SK-N-SH treated with all-trans-retinoic acid at 6 μM for 48 hours (cell line): ENCODE data around the gene MYB.

ENCODE experiments used
- CREB5 ChIP-seq: fragments of 250-450 bp; sonication (Bioruptor Pico); IDR thresholded peaks from 2 replicates; pipeline ENCODE4 v1.5.1; 2020; ENCODE audit warnings: low read depth, mild to moderate bottlenecking, moderate library complexity
- CSDC2 ChIP-seq: fragments of 250-450 bp; sonication (Bioruptor Pico); IDR thresholded peaks from 2 replicates; pipeline ENCODE4 v1.5.0; 2020; ENCODE audit warnings: mild to moderate bottlenecking, moderate library complexity
- RARB ChIP-seq: fragments of 250-450 bp; sonication (Bioruptor Pico); IDR thresholded peaks from 2 replicates; pipeline ENCODE4 v1.8.0; 2021; ENCODE audit warnings: mild to moderate bottlenecking, moderate library complexity

- no peak for TF ChIP-seq CREB5 (CRISPR knock-in tag)
- TF ChIP-seq RARB, result no peak
- TF ChIP-seq CSDC2 (CRISPR knock-in tag), result no peak
Observed at GRCh38 chr6:135219346-135219745, 38.2 kb downstream of the MYB start.
